H9 (cell line): ENCODE data around the gene MGA. TPM values are rescaled to one million over a fixed set of nuclear protein-coding genes. Genes with fewer than 3 reads are reported as not detected.

ENCODE experiments used
- DNase-seq: peaks from one replicate; pipeline ENCODE4 v3.0.0-alpha.2; 2017
- H2AFZ ChIP-seq: one replicate; pipeline ENCODE4 v1.6.1; 2013; ENCODE audit warnings: mild to moderate bottlenecking, low read length, control low read depth, moderate library complexity
- H2AK5ac ChIP-seq: 2 replicates; pipeline ENCODE4 v1.6.1; 2013; ENCODE audit warnings: low read length, control low read depth, mixed read lengths; ENCODE audit not compliant: insufficient read length
- H2BK120ac ChIP-seq: one replicate; pipeline ENCODE4 v1.6.1; 2013; ENCODE audit warnings: low read depth, mild to moderate bottlenecking, low read length, control low read depth, inconsistent platforms; ENCODE audit not compliant: poor library complexity, severe bottlenecking
- H2BK12ac ChIP-seq: 2 replicates; pipeline ENCODE4 v1.6.1; 2013; ENCODE audit warnings: low read length, control low read depth, mixed read lengths, low read depth; ENCODE audit not compliant: insufficient read length
- H2BK15ac ChIP-seq: 2 replicates; pipeline ENCODE4 v1.6.1; 2013; ENCODE audit warnings: low read depth, low read length, control low read depth
- H2BK20ac ChIP-seq: one replicate; pipeline ENCODE4 v1.6.1; 2013; ENCODE audit warnings: low read depth, mild to moderate bottlenecking, low read length, control low read depth, inconsistent platforms; ENCODE audit not compliant: poor library complexity, severe bottlenecking
- H2BK5ac ChIP-seq: 2 replicates; pipeline ENCODE4 v1.6.1; 2013; ENCODE audit warnings: low read length, control low read depth, mixed read lengths; ENCODE audit not compliant: insufficient read length
- H3K14ac ChIP-seq: 2 replicates; pipeline ENCODE4 v1.6.1; 2013; ENCODE audit warnings: low read length, control low read depth; ENCODE audit not compliant: insufficient read depth
- H3K18ac ChIP-seq: 2 replicates; pipeline ENCODE4 v1.6.1; 2013; ENCODE audit warnings: low read depth, mild to moderate bottlenecking, mixed read lengths, low read length, control low read depth; ENCODE audit not compliant: insufficient read length
- H3K23ac ChIP-seq: 2 replicates; pipeline ENCODE4 v1.6.1; 2013; ENCODE audit warnings: low read length, control low read depth, mixed read lengths, low read depth; ENCODE audit not compliant: insufficient read length
- H3K23me2 ChIP-seq: 2 replicates; pipeline ENCODE4 v1.6.1; 2013; ENCODE audit warnings: low read depth, mild to moderate bottlenecking, mixed read lengths, low read length, control low read depth; ENCODE audit not compliant: insufficient read length, poor library complexity, severe bottlenecking
- H3K27ac ChIP-seq: 2 replicates; pipeline ENCODE4 v1.5.1; 2013; ENCODE audit warnings: low read length, control low read depth, mixed read lengths, low read depth; ENCODE audit not compliant: insufficient read length
- H3K27me3 ChIP-seq: 2 replicates; pipeline ENCODE4 v1.6.1; 2013; ENCODE audit warnings: low read length, control low read depth, inconsistent platforms; ENCODE audit not compliant: insufficient read depth
- H3K4ac ChIP-seq: 2 replicates; pipeline ENCODE4 v1.6.1; 2013; ENCODE audit warnings: low read depth, mild to moderate bottlenecking, control low read depth, inconsistent platforms, low read length, moderate library complexity
- H3K4me1 ChIP-seq: 2 replicates; pipeline ENCODE4 v1.6.1; 2013; ENCODE audit warnings: low read length, control low read depth, inconsistent platforms; ENCODE audit not compliant: insufficient read depth
- H3K4me2 ChIP-seq: 2 replicates; pipeline ENCODE4 v1.6.1; 2013; ENCODE audit warnings: low read length, control low read depth, mixed read lengths; ENCODE audit not compliant: insufficient read length, insufficient read depth
- H3K56ac ChIP-seq: 2 replicates; pipeline ENCODE4 v1.6.1; 2013; ENCODE audit warnings: low read depth, mild to moderate bottlenecking, mixed read lengths, low read length, control low read depth; ENCODE audit not compliant: insufficient read length
- H3K79me1 ChIP-seq: 2 replicates; pipeline ENCODE4 v1.6.1; 2013; ENCODE audit warnings: low read depth, mild to moderate bottlenecking, moderate library complexity, low read length, control low read depth, inconsistent platforms; ENCODE audit not compliant: insufficient read depth, poor library complexity, severe bottlenecking
- H3K79me2 ChIP-seq: 2 replicates; pipeline ENCODE4 v1.6.1; 2013; ENCODE audit warnings: low read length, control low read depth, inconsistent platforms; ENCODE audit not compliant: insufficient read depth
- H3K9ac ChIP-seq: 2 replicates; pipeline ENCODE4 v1.6.1; 2013; ENCODE audit warnings: low read length, control low read depth, mixed read lengths; ENCODE audit not compliant: insufficient read length; ENCODE audit errors: extremely low read depth
- H3K9me3 ChIP-seq: one replicate; pipeline ENCODE4 v1.6.1; 2013; ENCODE audit warnings: low read depth, low read length, inconsistent platforms; ENCODE audit not compliant: control insufficient read depth
- H3T11ph ChIP-seq: one replicate; pipeline ENCODE4 v1.6.1; 2013; ENCODE audit warnings: mild to moderate bottlenecking, low read length, control low read depth, inconsistent platforms
- H4K20me1 ChIP-seq: one replicate; pipeline ENCODE4 v1.6.1; 2013; ENCODE audit not compliant: control insufficient read depth, insufficient read length, insufficient read depth
- H4K5ac ChIP-seq: 2 replicates; pipeline ENCODE4 v1.6.1; 2013; ENCODE audit warnings: low read depth, mild to moderate bottlenecking, mixed read lengths, low read length, control low read depth; ENCODE audit not compliant: insufficient read length
- H4K8ac ChIP-seq: replicated peaks from 2 replicates; pipeline ENCODE4 v1.6.1; 2013; ENCODE audit warnings: low read length, control low read depth, mixed read lengths, low read depth; ENCODE audit not compliant: insufficient read length
- H4K91ac ChIP-seq: 2 replicates; pipeline ENCODE4 v1.6.1; 2013; ENCODE audit warnings: low read depth, mild to moderate bottlenecking, moderate library complexity, mixed read lengths, low read length, control low read depth; ENCODE audit not compliant: insufficient read length
- H3K27ac Mint-ChIP-seq, 3 experiments: 2 replicates in 2 of 3; 3 replicates in 1 of 3; pipeline ENCODE4 v1.8.0; 2020 to 2021; ENCODE audit warnings: mixed read lengths in 3 of 3, mild to moderate bottlenecking in 1 of 3, moderate library complexity in 1 of 3
- H3K27me3 Mint-ChIP-seq: 2 replicates; pipeline ENCODE4 v1.8.0; 2021; ENCODE audit warnings: low read depth, mild to moderate bottlenecking, moderate library complexity, mixed read lengths
- H3K36me3 Mint-ChIP-seq, 3 experiments: 2 replicates in 2 of 3; 3 replicates in 1 of 3; pipeline ENCODE4 v1.8.0; 2020 to 2021; ENCODE audit warnings: low read depth in 3 of 3, mixed read lengths in 3 of 3; ENCODE audit not compliant: insufficient read depth in 1 of 3
- H3K4me1 Mint-ChIP-seq, 2 experiments: 2 replicates each; pipeline ENCODE4 v1.8.0; 2020; ENCODE audit warnings: mixed read lengths in 2 of 2
- H3K4me3 Mint-ChIP-seq, 2 experiments: 2 replicates in 1 of 2; 3 replicates in 1 of 2; pipeline ENCODE4 v1.8.0; 2020 to 2021; ENCODE audit warnings: mild to moderate bottlenecking in 2 of 2, mixed read lengths in 2 of 2, moderate library complexity in 1 of 2
- H3K9me3 Mint-ChIP-seq, 2 experiments: 2 replicates in 1 of 2; 3 replicates in 1 of 2; pipeline ENCODE4 v1.8.0; 2020; ENCODE audit warnings: mild to moderate bottlenecking in 2 of 2, mixed read lengths in 2 of 2, moderate library complexity in 1 of 2
- WGBS: extraction: QIAGEN DNeasy Blood & Tissue Kit; methylation state at CpG from one replicate; pipeline ENCODE4 v1.1.7; 2013; ENCODE audit warnings: missing lambda C conversion rate, low lambda C conversion rate, mixed read lengths; ENCODE audit not compliant: insufficient read length; ENCODE audit errors: extremely low coverage; 5-methylcytosine and 5-hydroxymethylcytosine counted together
- total RNA-seq: library from RNA; stranded (reverse); gene quantifications from 2 replicates; pipeline ENCODE4 v1.2.1, GENCODE V29; 2021
- TF ChIP-seq, protein P1 (sequence below): fragments of 200-600 bp; sonication (generic); conservative IDR thresholded peaks from 3 replicates; pipeline ENCODE4 v1.8.0; 2021; ENCODE audit warnings: antibody characterized with exemption, mild to moderate bottlenecking

The MGA gene
- total RNA-seq, 1 experiment from 2014 or later, result 62.7 TPM

DNA sequence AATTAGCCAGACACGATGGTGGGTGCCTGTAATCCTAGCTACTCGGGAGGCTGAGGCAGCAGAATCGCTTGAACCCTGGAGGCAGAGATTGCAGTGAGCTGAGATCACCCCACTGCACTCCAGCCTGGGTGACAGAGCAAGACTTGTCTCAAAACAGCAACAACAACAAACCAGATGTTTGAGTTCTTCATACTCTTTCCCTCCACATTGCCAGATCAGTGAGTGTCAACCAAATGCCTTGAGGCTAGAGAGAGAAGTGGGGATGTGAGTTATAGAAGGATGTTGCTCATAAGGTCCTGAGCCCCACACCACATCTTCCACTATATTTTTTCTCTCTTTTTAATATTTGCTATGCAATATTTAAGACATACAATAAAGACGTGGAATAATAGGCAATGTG lies 133.9 kb downstream of the MGA start:
- Histone ChIP-seq H3K56ac (no peak overlapping the region), H3K4me2 (no peak overlapping the region), H2AFZ (no peak overlapping the region), H3K27ac (no peak overlapping the region), H3K23me2 (no peaks in the 10 kb centered on the region), H2BK12ac (no peak overlapping the region), H3K9ac (no peak overlapping the region), H2BK20ac (no peak overlapping the region), H4K91ac (no peak overlapping the region), H4K20me1 (no peaks in the 10 kb centered on the region), H2BK120ac (no peak overlapping the region), H3K14ac (no peak overlapping the region), H3K4me1 (peaks cover 22% of the 10 kb centered on the region), H4K5ac (no peak overlapping the region), H3K4ac (no peak overlapping the region), H2BK15ac (no peak overlapping the region), H2BK5ac (no peak overlapping the region), H3K18ac (no peak overlapping the region), H3K79me1 (no peaks in the 10 kb centered on the region), H3K79me2 (no peaks in the 10 kb centered on the region), H4K8ac (no peak overlapping the region), H3K23ac (no peak overlapping the region), H3K9me3 (no peaks in the 10 kb centered on the region), H2AK5ac (no peak overlapping the region), H3T11ph (no peak overlapping the region), H3K27me3 (no peaks in the 10 kb centered on the region)
- no peak overlapping the region for H3K4me3 Mint-ChIP-seq
- no peak overlapping the region for H3K27ac Mint-ChIP-seq
- DNase-seq, result no peak
- TF ChIP-seq, protein P1, sequence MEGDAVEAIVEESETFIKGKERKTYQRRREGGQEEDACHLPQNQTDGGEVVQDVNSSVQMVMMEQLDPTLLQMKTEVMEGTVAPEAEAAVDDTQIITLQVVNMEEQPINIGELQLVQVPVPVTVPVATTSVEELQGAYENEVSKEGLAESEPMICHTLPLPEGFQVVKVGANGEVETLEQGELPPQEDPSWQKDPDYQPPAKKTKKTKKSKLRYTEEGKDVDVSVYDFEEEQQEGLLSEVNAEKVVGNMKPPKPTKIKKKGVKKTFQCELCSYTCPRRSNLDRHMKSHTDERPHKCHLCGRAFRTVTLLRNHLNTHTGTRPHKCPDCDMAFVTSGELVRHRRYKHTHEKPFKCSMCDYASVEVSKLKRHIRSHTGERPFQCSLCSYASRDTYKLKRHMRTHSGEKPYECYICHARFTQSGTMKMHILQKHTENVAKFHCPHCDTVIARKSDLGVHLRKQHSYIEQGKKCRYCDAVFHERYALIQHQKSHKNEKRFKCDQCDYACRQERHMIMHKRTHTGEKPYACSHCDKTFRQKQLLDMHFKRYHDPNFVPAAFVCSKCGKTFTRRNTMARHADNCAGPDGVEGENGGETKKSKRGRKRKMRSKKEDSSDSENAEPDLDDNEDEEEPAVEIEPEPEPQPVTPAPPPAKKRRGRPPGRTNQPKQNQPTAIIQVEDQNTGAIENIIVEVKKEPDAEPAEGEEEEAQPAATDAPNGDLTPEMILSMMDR, result no peak
- H3K36me3 Mint-ChIP-seq, result no peaks in the 10 kb centered on the region
- H3K27me3 Mint-ChIP-seq, result no peaks in the 10 kb centered on the region
- WGBS, result no CpG with 5 or more reads among the region's 4 CpGs
- peaks cover 29% of the 10 kb centered on the region in 2 experiments for H3K4me1 Mint-ChIP-seq
- H3K9me3 Mint-ChIP-seq, result no peaks in the 10 kb centered on the region
